ENCODE data around the gene CYBC1. TPM values are rescaled to one million over a fixed set of nuclear protein-coding genes. Genes with fewer than 3 reads are reported as not detected.
A peak's percentile ranks its signal among the peaks of the same experiment; 100 is the strongest.

The CYBC1 gene
- total RNA-seq, 1 experiment from 2014 or later, result 174 TPM

DNA sequence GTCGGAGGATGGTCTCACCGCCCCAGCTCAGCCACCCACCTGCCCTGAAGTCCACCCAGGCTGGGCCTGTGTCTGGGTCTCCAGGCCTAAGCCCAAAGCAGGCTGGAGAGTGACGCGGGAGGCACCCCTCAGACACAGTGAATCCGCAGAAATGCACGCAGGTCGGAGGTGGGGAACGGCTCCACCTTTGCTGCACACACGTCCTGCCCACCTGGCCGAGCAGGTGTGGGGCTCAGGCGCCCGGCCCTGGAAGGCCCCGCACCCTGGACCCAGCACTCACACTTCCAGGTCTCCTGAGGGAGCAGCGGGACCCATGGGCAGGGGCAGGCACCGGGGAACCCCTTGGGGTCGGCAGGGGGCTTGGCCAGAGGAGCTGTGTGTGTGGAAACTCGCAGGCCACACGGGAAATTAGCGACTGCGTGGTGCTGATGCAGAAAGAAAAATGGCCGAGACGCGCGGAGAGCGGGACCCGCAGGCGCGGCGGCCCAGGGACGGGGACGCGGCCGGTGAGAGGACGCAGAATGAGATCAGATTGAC, 10.7 kb downstream of the CYBC1 start:
- H3K4me3 ChIP-seq (ENCODE audit: low read depth in 2 of 2, low read length in 2 of 2), result no peak overlapping the region
- in situ Hi-C loops (cut with HindIII; ENCODE audit: low pct_unique_long_range_greater_than_20kb, low sequenced_read_pairs) (no loop called here), intact Hi-C loops (cut with micrococcal nuclease; ENCODE audit: unreplicated experiment) (no loop called here)
- ChIA-PET CTCF (no interaction called here), POLR2A (no interaction called here)
- TF ChIP-seq POLR2AphosphoS5 (IDR thresholded peaks at IDR 0.05; ENCODE audit: low read depth, low read length), result 0 out of 2 replicates have a peak, but pooled peaks have one; percentile 3
- TF ChIP-seq TCF7L2 (IDR thresholded peaks at IDR 0.05; ENCODE audit: low read depth, low read length), result no peak
- DNase-seq (ENCODE audit: low read depth, low spot score) (no peak), ATAC-seq (no peak)
- no peaks in the 10 kb centered on the region for H3K9me3 ChIP-seq (ENCODE audit: control insufficient read depth, insufficient read depth, low read depth, low read length)
- H3K27ac ChIP-seq (ENCODE audit: low read length), result no peak overlapping the region
- no peaks in the 10 kb centered on the region for H3K36me3 ChIP-seq (ENCODE audit: control insufficient read depth, insufficient read depth, low read length)
- no peaks in the 10 kb centered on the region for H3K27me3 ChIP-seq (ENCODE audit: control insufficient read depth, insufficient read depth, low read length)
- no TSS peak for BruUV-seq (replicated peaks)
- peaks cover 5% of the 10 kb centered on the region; the same call in 1 of the 2 replicates for H3K4me1 ChIP-seq (ENCODE audit: control insufficient read depth, insufficient read depth, low read length)

DNA sequence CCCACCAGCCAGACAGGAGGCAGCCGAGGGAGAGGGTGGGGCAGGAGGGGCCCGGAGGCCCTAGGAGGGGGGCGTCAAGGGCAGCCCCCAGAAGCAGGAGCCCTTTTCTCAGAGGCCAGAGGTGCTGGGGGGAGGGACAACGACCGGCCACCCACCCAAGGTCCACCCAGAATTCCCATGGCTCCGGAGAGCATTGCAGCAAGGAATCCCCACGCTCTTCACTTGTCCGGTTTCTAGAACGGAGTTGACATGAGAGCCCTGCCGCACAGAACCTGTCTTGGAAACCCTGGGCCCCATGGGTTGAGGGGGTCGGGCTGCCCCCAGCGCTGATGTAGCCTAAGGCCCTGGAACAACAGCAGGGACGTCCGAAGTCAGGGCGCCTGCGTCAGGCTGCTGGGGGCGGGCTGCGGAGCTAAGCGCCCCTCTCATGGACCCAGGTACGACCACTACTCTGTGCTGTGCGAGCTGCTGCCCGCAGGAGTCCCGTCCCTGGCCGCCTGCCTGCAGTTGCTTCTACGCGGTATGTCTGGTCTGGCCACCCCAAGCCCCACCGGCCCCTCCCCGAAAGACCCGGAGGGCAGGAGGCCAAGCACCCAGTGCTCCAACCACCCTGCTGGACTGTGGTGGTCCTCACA, 11.2 kb downstream of the CYBC1 start:
- no TSS peak for BruUV-seq (replicated peaks)
- in situ Hi-C loops (cut with HindIII; ENCODE audit: low pct_unique_long_range_greater_than_20kb, low sequenced_read_pairs) (no loop called here), intact Hi-C loops (cut with micrococcal nuclease; ENCODE audit: unreplicated experiment) (no loop called here)
- no peak for ATAC-seq
- ChIA-PET CTCF (no interaction called here), POLR2A (no interaction called here)
- H3K9me3 ChIP-seq (ENCODE audit: control insufficient read depth, insufficient read depth, low read depth, low read length), result no peaks in the 10 kb centered on the region
- TF ChIP-seq POLR2AphosphoS5 (IDR thresholded peaks at IDR 0.05; ENCODE audit: low read depth, low read length) (no peak), SIN3A (IDR thresholded peaks at IDR 0.05; ENCODE audit: borderline replicate concordance, insufficient read depth, low read depth, low read length) (no peak), TCF7L2 (IDR thresholded peaks at IDR 0.05; ENCODE audit: low read depth, low read length) (no peak)
- TF ChIP-seq, protein P1, sequence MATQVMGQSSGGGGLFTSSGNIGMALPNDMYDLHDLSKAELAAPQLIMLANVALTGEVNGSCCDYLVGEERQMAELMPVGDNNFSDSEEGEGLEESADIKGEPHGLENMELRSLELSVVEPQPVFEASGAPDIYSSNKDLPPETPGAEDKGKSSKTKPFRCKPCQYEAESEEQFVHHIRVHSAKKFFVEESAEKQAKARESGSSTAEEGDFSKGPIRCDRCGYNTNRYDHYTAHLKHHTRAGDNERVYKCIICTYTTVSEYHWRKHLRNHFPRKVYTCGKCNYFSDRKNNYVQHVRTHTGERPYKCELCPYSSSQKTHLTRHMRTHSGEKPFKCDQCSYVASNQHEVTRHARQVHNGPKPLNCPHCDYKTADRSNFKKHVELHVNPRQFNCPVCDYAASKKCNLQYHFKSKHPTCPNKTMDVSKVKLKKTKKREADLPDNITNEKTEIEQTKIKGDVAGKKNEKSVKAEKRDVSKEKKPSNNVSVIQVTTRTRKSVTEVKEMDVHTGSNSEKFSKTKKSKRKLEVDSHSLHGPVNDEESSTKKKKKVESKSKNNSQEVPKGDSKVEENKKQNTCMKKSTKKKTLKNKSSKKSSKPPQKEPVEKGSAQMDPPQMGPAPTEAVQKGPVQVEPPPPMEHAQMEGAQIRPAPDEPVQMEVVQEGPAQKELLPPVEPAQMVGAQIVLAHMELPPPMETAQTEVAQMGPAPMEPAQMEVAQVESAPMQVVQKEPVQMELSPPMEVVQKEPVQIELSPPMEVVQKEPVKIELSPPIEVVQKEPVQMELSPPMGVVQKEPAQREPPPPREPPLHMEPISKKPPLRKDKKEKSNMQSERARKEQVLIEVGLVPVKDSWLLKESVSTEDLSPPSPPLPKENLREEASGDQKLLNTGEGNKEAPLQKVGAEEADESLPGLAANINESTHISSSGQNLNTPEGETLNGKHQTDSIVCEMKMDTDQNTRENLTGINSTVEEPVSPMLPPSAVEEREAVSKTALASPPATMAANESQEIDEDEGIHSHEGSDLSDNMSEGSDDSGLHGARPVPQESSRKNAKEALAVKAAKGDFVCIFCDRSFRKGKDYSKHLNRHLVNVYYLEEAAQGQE (IDR thresholded peaks at IDR 0.05; ENCODE audit: insufficient read depth in 1 of 2, low read depth in 2 of 2, low read length in 1 of 2), result no peak
- TF ChIP-seq, protein P2, sequence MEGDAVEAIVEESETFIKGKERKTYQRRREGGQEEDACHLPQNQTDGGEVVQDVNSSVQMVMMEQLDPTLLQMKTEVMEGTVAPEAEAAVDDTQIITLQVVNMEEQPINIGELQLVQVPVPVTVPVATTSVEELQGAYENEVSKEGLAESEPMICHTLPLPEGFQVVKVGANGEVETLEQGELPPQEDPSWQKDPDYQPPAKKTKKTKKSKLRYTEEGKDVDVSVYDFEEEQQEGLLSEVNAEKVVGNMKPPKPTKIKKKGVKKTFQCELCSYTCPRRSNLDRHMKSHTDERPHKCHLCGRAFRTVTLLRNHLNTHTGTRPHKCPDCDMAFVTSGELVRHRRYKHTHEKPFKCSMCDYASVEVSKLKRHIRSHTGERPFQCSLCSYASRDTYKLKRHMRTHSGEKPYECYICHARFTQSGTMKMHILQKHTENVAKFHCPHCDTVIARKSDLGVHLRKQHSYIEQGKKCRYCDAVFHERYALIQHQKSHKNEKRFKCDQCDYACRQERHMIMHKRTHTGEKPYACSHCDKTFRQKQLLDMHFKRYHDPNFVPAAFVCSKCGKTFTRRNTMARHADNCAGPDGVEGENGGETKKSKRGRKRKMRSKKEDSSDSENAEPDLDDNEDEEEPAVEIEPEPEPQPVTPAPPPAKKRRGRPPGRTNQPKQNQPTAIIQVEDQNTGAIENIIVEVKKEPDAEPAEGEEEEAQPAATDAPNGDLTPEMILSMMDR (IDR thresholded peaks at IDR 0.05), result no peak
- H3K4me1 ChIP-seq (ENCODE audit: control insufficient read depth, insufficient read depth, low read length), result peaks cover 5% of the 10 kb centered on the region; the same call in 1 of the 2 replicates
- no peaks in the 10 kb centered on the region for H3K27me3 ChIP-seq (ENCODE audit: control insufficient read depth, insufficient read depth, low read length)
- no peak overlapping the region for H3K4me3 ChIP-seq (ENCODE audit: low read depth in 2 of 2, low read length in 2 of 2)
- H3K36me3 ChIP-seq (ENCODE audit: control insufficient read depth, insufficient read depth, low read length), result no peaks in the 10 kb centered on the region
- H3K27ac ChIP-seq (ENCODE audit: low read length), result no peak overlapping the region
- no peak for DNase-seq (ENCODE audit: low read depth, low spot score)

Data from Panc1 (cell line).